Measurements from ENCODE around the gene PFDN4.

Gene PFDN4

DNA sequence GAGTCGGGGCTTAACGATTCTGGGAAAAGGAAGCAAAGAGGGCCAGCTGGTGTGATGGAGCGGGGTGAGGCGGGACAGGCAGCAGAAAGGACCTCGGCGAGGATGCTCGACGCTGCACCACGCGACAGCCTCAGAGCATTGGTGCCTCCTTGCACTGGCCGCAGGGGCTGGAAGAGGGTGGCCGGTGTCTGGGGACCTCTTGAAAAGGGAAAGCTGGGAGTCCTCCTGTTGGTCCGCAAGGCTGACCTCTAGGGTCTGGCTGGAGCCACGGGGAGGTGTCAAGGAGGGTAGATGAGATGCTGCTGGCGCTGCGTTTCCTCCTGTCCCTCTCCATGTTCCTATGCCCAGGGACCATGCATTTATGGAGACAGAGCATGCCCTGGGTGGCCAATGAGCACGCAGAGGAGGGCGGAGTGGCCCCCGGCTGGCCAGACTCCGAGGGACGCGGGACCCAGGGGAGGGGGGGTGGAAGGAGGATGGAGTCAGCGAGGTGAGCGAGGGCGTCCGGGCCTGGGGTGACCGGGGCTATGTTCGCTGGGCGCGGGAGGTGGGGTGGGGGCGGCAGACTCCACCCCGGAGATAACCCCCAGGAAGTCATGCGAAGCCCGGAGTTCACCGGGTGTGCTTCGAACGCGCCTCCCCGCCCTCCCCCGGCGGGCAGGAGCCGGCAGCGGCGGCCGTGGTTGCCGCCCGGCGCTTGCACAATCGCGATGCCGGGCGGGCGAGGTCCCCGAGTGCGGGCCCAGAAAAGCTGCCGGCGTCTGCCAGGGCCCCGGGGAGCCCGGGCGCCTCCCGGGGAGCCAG is 34.0 kb upstream of the PFDN4 start, which contains the start of gene CYP24A1:
Gene CYP24A1, minus strand, starts transcription at position 334 of the 804 bp plus-strand sequence. CDS start 407 bp downstream, outside the sequence.
- DNase-seq: peak; percentile 14

DNA sequence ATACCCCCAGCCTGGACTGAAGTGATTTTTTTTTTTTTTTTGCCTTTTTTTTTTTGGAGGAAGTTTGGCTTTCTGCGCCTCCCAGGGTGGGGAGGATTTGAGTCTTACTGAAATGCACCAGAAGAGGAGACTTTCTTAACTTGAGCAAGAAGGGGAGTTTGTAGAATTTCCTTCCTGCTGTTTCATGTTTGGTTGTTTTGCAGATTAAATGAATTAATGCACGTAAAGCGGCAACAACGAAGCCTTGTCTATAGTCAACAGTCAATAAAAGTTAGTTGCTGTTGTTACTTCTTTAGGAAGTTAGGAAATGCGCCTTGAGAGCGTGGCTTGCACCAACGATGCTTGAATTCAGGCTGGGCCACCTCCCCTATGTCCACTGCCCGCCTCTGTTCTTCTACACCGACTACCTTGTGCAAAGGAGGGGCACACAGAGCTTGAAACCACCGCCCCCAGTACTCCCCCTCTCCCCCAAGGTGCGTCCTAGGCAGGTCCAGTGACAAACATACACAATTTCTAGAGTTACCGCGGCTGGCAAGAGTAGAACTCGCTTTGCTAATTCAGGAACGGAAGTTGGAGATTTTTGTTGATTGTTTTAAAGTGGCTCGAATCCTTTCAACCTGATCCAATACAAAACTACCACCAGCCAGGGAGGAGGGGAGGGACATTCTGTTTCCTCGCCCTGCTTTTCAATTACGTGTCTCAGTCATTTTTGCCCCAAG is 33.3 kb upstream of the PFDN4 start:
- DNase-seq: peak; percentile 26

DNA sequence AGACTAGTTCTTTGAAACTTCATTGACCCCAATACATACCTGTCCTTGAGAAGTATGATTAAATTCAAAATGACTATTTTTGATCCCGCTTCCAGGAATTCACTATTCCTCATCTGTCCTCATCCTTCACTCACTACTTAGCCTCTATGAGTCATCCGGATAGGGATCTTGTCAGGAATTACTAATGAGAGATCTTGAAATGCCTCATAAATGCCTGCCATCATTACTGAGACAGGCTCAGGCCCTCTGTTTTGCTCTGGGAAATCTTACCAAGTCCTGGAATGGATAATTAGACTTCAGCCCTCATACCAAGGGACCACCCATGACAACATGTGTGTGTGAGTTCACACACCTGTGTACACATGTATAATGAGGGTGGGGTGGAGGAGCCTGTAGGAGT is 31.3 kb upstream of the PFDN4 start:
- no peak for DNase-seq

DNA sequence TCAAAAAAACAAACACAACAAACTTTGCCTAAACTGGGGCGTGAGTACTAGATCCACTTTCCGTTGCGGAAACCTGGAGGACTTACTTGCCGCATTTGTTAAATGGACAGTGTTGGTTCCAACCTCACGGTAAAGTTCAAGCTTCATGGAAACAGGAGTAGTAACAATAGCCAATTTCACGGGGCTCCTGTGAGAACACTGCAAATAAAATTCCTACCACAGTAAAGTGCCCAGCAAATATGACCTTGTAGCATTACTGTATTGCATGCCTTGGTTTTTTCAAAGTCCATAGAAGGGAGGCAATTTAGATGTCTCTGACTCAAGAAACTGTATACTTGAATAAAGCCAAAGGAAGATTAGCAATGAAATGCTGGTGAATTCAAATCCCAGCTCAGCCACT is 30.5 kb upstream of the PFDN4 start:
- no peak for DNase-seq

DNA sequence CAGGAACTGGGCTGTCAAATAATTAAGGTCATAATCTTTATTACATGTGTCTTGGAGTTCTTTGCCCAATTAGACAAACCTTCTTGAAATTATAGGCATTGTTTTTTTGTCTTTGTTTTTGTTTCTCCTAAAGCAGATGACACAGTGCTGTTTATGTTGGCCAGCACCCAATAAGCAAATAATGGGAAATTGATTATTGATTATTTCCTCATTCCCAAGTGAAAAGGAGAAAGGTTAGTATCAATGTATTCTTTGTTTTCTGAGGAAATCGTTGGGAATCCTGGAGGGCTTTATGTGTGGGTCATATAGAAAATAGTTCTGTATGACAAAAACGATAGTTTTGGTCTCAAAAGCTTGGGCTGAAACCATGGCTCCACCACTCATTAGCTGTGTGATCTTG is 29.6 kb upstream of the PFDN4 start:
- DNase-seq: no peak

DNA sequence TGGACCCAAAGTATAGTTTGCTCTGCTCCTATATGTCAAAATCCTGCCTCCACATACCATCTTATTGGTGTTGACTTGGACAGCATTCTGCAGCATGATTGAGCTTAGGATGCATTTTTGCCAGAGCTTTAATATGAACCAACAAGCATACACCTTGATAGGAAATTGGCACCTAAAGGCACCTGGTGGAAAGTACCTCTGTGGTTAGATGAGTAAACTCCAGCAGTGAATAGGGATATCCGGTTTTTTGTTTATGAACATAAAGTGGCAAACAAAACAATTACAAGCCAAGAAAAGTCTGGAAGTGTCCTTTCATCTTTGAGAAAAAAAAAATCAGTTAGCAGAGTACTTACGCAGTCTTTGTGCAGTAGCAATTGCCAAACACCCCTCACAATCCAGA is 27.9 kb upstream of the PFDN4 start:
- no peak for DNase-seq

DNA sequence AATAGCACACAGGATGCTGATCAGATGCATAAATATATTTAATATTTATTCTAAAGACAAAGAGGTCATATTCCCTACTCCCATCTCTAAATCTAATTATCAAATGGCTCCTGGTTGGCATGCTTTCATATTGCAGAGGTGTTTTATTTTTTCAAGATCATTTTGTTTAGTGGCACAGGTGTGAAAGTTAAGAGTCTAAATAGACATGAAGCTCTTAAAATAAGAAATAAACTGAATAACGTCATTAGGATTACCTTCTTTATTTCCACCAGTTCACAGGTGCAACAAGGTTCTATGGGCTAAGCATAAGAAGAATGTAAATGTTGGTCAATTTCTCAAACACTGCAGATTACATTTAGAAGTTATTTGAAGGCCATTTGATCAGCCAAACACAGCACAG is 27.0 kb upstream of the PFDN4 start:
- no peak for DNase-seq

DNA sequence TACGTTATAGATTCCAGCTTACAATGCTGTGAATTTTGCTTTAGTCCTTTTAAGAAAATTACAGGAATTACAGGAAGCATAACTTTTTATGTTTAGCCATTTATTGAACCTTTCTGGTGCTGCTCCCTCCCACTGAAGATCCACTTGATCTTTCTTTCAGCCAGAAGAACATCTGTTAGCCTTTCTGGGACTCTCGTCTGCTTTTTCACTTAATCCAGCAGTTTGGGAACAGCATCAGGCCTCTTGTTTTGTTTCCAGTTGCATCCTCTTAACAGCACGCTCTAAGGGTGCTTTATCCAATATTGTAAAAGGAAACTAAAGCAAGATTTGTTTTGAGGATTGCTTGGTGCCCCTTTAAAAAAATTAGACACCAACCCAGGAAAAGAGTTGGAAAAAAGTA is 23.8 kb upstream of the PFDN4 start:
- no peak for DNase-seq

DNA sequence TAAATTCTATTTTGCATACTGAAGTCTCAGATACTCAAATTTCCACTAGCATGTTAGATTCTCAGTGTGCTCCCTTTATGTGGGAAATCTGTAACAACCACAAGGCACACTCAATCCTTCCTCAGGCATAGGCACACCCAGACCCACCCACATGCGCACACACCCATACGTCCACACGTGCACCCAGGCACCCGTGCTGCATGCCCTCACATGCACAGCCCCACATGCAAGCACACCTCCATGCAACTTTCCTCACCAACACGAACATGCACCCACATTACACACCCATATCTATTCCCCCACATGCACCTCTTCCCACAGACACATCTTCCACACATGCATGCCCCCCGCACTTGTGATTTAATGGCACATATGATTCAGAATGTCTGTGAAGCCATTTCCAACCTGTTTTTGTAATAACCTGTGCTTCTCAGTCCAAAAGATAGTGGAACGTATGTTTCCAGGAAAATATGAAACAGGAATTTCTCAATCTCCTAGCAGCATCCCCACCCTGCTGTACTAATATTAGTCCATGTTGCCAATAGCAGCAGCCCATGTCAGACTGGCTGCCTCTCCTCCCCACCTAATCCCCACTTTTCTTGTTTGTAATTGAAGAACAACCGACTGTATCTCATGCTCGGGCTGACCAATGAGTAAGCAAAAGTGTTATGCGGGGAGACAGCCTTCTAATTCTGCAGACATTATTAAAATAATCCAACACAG is 22.8 kb upstream of the PFDN4 start:
- DNase-seq: no peak

DNA sequence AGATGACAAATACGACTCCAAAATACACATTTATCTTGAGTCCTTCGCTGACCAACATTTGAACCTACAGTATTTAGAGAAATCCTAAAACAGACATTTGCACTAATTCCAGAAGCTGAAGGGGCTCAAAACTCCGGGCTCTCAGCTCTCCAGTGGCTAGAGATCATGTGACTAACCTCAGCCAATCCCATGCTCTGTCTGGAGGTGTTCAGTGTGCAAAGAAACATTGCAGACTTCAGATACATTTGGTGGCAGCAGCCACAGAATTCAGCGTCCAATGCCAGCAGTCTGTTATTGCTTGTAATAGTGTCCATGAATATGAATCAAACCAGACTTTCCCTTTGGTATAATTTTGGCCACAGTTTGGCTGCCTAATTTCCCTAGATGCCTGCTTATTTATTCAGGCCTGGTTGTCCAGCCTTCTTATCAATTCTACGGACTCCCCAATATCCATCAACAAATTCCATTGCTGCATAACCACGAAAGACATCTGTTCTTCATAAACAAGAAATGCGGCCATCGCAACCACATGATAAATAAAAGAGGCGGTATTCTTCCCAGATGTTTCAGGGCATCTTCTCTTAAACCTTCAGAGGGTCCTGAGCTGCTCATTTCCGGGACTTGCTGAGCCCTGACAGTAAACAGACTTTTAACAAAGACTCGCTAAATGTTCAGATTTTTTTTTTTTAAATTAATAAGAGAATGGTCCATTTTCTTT is 19.6 kb upstream of the PFDN4 start:
- no peak for DNase-seq

DNA sequence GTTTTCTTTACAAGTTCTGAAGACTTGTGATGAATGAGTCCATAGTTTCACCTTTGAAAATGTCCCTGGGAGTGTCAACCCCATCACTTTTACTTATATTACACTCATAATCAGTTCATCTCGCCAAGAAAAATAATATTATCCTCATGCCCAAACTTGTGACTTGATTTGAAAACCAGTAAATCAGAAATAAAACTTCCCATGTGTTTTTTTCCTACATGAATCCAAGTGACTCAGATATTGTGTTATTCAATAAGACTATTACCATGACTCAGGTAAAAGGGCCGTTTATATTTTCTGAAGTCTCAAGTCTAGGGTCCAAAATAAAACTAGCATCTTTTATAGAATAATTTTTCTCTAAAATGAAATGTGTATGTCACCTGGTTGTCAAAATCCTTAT is 18.3 kb upstream of the PFDN4 start:
- DNase-seq: no peak

DNA sequence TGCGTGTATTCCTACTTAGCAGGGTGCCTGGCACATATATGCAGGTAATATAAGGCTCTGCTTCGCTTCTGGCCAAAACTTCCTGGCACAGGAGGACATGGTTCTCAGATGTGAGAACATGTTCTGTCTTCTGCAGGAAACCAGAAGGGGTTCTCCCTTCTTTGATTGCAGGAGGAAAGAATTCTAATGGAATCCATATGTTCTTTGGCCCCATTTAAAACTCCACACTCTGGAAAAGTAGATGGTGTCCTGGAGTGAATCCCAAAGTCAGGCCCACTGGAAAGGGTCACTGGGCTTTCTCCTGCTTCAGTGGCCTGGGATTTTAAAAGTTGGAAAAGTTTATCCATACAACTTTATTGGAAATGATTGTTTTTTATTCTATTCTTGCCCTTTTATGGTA is 17.7 kb upstream of the PFDN4 start:
- no peak for DNase-seq

DNA sequence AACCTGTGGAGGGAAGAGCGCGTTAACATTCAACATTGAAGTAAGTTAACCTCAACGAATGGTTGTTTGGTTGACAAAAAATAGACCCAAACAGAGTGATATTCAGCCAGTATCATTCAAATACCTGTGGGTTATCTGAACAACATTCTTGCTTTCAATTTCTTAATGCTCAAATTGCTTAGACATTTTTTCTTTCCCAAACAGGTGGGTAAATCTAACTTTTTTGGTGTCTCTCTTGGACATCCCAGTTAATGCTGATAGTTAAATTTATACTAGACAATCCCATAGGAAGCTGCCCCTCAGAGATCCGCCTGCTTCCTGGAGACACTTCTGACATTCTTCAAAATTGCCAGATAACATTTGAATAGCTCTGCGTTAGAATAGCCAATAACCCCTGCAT is 14.1 kb upstream of the PFDN4 start:
- no peak for DNase-seq

DNA sequence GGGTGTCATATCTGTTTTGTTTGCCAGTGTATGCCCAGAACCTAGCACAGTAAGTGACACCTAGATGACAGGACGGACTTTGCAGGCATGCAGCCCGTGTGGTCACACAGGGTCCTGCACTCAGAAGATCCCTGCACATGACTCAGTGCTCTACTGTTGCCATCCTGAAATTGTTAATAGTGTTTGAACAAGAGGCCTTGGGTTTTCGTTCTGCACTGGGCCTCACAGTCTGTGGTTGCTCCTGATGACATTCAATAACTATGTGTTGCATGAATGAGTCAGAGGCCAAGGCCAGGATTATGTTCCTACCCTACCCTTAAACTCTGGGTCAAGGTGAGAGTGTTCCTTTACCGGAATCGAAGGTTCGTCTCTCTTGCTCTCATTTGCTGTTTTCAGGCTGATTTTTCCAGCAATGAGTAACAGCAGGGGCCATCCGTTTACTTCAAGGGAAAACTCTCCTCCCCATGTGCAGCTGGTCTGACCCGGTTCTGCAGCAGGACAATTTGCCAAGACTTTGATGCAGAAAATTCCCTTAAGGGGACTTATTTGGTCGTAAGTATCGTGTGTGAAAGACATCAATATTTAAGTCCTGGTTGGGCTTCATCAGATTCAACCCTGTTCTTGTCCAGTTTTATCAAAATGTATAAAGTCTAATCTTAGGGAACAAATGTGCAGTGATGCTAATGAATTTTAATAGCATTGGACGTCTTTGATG is 13.0 kb upstream of the PFDN4 start:
- no peak for DNase-seq

DNA sequence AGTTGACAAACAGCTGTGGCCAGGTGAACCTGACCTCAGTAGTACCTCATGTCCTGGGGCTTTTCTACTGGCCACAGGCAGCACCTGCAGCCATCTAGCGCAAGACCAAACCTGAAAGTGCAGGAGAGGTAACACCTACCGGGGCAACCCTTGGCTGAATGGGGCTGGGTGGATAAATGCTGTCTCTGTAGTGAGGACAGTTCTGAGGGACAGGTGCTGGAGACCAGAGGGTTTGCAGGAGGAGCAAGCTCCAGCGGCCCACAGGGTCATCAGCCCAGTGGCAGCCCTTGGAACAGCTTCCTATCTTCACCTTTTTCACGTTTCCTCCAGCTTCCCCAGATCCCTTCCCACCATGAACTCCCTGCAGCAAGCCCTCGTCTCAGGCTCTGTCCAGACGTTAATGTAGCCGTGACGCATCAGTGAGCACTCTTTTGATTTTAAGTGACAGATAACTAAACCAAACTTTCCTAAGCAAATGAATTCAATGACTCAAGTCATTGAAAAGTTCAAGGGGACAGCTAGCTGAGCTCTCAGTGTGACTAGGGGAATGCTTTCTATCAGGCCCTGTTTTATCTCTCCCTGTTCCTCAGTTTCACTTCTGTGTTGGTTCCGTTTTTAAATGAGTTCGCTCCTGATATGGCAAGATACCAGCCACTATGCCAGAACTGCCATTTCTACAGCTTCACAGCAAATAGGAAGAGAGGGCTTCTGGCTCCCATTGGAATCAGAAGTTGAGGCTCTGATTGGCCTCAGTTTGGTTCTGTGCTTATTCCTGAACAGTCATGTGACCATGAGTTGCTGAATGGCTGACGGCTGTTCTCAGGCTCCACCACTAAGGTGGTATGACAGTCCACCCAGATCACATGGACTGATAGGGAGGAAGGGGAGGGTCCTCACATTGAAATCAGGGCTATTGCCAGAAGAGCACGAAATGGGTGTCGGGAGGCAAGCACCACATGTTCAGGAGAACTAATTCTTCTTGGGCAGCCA is 12.1 kb upstream of the PFDN4 start:
- DNase-seq: peak; percentile 7

DNA sequence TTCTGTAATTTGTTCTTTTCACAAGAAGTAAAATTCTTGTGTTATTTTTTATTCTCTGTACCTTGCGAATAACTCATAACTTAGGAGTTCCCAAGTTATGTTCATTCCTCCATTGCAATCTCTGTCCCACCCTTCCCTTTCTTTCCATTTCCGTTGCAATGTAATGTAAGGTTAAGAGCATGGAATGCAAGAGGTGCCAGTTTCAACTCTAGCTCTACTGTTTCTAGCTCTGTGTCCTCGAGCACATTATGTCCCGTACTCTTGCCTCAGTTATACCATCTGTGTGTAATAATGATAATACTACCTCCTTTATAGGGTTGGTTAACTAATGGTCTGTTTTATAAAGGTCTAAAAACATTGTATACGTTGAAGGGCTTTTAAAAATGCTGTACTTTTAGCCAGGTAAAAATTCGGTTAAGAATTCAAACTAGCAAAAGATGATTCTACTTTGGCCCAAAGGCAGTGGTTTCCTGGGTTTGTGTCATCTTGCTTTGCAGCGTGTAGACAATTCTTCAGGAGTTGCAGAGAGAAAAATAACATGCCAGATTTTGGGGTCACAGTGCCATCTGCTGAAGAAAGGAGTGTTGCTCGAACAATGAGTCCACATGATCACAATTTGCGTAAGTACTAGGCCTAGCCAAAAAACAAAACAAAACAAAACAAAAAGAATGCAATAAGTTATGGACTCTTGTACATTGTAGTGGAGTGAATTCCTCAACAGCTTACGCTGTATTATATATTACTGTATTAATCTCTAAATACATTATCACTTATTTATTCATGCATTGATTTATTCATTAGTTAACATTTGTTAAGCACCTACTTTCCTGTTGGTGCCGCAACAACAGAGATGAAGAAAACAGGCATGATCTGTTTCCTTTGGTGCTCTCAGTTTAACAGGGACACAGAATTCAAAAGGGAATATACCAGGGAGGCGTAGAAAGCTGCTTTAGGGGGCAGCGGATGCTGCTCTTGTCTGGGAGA is 10.0 kb upstream of the PFDN4 start:
- DNase-seq: peak; percentile 38

DNA sequence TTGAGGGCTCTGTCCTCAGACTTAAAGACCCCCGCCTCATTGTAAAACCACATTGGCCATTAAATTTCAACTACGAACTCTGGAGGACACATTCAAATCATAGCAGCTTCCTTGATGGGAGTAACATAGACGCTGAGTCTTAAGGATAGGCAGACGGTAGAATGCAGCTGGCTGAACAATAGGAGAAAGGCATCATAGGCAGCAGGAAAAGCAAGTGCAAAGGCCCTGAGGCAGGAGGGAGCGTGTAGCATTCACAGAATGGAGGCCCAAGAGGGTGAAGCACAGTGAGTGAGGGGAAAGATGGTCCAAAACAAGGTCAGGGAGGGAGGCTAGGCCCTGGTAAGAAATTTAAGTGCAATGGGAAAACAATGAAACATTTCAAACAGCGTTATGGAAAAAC is 8.6 kb upstream of the PFDN4 start:
- DNase-seq: no peak

DNA sequence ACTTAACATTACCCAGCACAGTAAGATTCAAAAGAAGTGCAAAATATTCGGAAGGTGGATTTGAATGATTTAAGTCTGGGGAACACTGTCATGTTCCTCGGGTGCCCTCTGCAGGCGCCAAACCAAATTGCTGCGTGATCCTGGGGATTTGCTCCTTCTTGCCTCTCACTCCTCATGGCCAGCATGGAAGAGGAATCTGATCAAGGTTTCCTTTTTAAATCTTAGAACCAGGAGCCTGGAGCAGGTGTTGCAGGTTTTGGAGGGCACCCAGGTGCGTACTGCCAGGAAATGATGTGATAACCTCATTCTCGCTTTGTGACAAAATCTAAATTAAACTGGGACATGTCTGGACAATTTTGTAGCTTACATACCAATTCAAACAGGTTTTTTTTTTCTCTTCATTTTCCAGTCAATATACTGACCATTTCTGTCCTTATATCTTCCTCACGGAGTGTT is 8.1 kb upstream of the PFDN4 start:
- peak; percentile 58 for DNase-seq

DNA sequence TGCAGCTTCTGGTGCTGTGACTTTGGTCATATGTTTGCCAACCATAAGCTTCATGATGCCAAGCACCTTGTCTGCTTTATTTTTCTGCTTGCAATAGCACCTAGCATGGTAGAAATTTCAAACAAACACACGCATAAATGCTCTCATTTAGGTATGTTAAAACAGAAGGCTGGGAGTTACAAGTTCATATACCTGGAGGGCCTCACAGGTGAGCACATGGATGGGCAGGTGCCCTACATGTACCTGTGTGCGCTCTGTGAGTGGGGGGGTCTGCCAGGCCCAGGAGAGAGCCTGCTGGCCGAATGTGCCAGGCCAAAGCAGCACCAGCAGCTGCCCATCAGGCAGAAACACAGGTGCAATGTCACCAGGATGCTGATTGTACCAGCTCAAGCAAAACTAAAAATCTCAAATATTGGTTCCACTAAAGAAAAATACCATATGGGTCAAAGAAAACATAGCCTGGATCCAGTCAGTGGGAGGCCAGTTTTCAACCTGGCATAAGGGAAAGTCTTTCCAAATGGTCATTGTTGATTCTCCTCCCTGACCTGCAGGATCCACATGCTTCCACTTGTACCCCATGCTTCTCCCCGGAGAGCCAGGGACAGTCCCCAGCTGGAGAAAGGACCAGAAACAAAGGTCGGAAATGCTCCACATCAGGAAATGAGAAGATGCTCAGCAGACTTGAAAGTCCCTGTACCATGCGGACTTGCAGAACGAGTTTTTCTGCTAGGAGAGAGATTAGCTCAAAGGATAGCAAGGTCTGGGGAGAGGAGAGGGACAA is 7.2 kb upstream of the PFDN4 start:
- DNase-seq: no peak

Measured in inflammatory macrophage treated with lipopolysaccharide for 4 hours (primary cell).